H1 (cell line): Measurements from ENCODE around the gene NXT1. TPM values are rescaled to one million over a fixed set of nuclear protein-coding genes. Genes with fewer than 3 reads are reported as not detected.

Source experiments
- CTCF ChIA-PET: fragments of 300-600 bp; sonication (Branson Sonifier 250); formaldehyde crosslinking; loops from one replicate; lab custom pipeline; 2021; ENCODE audit not compliant: partially characterized antibody; lab: Charles Lee
- POLR2A ChIA-PET: fragments of 300-600 bp; sonication (Branson Sonifier 250); formaldehyde crosslinking; loops from one replicate; lab custom pipeline; 2021; ENCODE audit warnings: inconsistent platforms; ENCODE audit not compliant: partially characterized antibody; lab: Charles Lee
- DNase-seq, 2 experiments: peaks; one replicate each; pipeline versions ENCODE4 v3.0.0 to v3.0.0-alpha.2; 2010 to 2022; ENCODE audit warnings: low spot score in 2 of 2, low read depth in 1 of 2, mixed read lengths in 1 of 2
- FAIRE-seq: peaks from 2 replicates; lab custom pipeline; 2011; peaks lifted over from hg19 to GRCh38; lab: Jason Lieb, UNC
- H2AFZ ChIP-seq: 2 replicates; pipeline ENCODE4 v1.8.1; 2012; ENCODE audit warnings: low read length, inconsistent platforms
- H2AK5ac ChIP-seq: 2 replicates; pipeline ENCODE4 v1.6.1; 2013; ENCODE audit warnings: low read depth, low read length
- H2BK120ac ChIP-seq: replicated peaks from 2 replicates; pipeline ENCODE3; 2013; ENCODE audit warnings: low read depth, low read length, inconsistent platforms
- H2BK12ac ChIP-seq: 2 replicates; pipeline ENCODE4 v1.6.1; 2013; ENCODE audit warnings: low read depth, low read length
- H2BK15ac ChIP-seq: 2 replicates; pipeline ENCODE4 v1.6.1; 2013; ENCODE audit warnings: low read length
- H2BK20ac ChIP-seq: 2 replicates; pipeline ENCODE4 v1.6.1; 2013; ENCODE audit warnings: low read length
- H2BK5ac ChIP-seq: 2 replicates; pipeline ENCODE4 v1.6.1; 2013; ENCODE audit warnings: low read depth, low read length
- H3K14ac ChIP-seq: 2 replicates; pipeline ENCODE4 v1.6.1; 2013; ENCODE audit warnings: inconsistent platforms; ENCODE audit not compliant: insufficient read length
- H3K18ac ChIP-seq: 2 replicates; pipeline ENCODE4 v1.6.1; 2013; ENCODE audit warnings: low read length; ENCODE audit errors: extremely low read depth
- H3K23ac ChIP-seq: 2 replicates; pipeline ENCODE4 v1.6.1; 2013; ENCODE audit warnings: inconsistent platforms; ENCODE audit not compliant: insufficient read length
- H3K23me2 ChIP-seq: 2 replicates; pipeline ENCODE4 v1.6.1; 2013; ENCODE audit warnings: low read depth, low read length
- H3K27ac ChIP-seq: 2 replicates; pipeline ENCODE4 v1.6.1; 2011; ENCODE audit warnings: low read depth, low read length, inconsistent platforms
- H3K27me3 ChIP-seq, 4 experiments: replicated peaks in 1 of 4; 1 replicate in 1 of 4; 2 replicates in 3 of 4; pipeline versions ENCODE4 v1.6.1 to v1.8.1; 2011 to 2013; ENCODE audit warnings: low read length in 3 of 4, mild to moderate bottlenecking in 3 of 4, inconsistent platforms in 2 of 4, mixed read lengths in 2 of 4, moderate library complexity in 1 of 4; ENCODE audit not compliant: control insufficient read depth in 3 of 4, insufficient read depth in 3 of 4; ENCODE audit errors: extremely low read depth in 1 of 4
- H3K36me3 ChIP-seq, 4 experiments: 2 replicates each; pipeline versions ENCODE4 v1.6.1 to v1.8.1; 2011 to 2013; ENCODE audit warnings: mild to moderate bottlenecking in 4 of 4, low read length in 3 of 4, moderate library complexity in 2 of 4, control low read depth in 1 of 4, inconsistent platforms in 1 of 4; ENCODE audit not compliant: insufficient read depth in 4 of 4, control insufficient read depth in 2 of 4
- H3K4ac ChIP-seq: replicated peaks from 2 replicates; pipeline ENCODE3; 2013; ENCODE audit warnings: low read length, low read depth, mixed read lengths, inconsistent platforms; ENCODE audit not compliant: insufficient read length
- H3K4me1 ChIP-seq, 4 experiments: replicated peaks in 1 of 4; 1 replicate in 1 of 4; 2 replicates in 3 of 4; pipeline versions ENCODE4 v1.6.1 to v1.8.1; 2011 to 2013; ENCODE audit warnings: low read length in 3 of 4, inconsistent platforms in 2 of 4, mixed read lengths in 1 of 4; ENCODE audit not compliant: insufficient read depth in 4 of 4, control insufficient read depth in 3 of 4
- H3K4me2 ChIP-seq, 2 experiments: 2 replicates each; pipeline versions ENCODE4 v1.6.1 to v1.8.1; 2011 to 2013; ENCODE audit warnings: low read depth in 2 of 2, low read length in 2 of 2, control low read depth in 1 of 2, inconsistent platforms in 1 of 2, mild to moderate bottlenecking in 1 of 2; ENCODE audit not compliant: insufficient read depth in 1 of 2
- H3K4me3 ChIP-seq, 4 experiments: fragments of 200-600, 300-600 bp in 1 of 4; sonication (generic), shearing (Covaris generic), sonication (Bioruptor Twin) in 1 of 4; 2 replicates each; pipeline versions ENCODE4 v1.5.1 to v1.8.1; 2011 to 2016; ENCODE audit warnings: low read length in 4 of 4, low read depth in 3 of 4, control low read depth in 2 of 4, inconsistent platforms in 2 of 4, mild to moderate bottlenecking in 2 of 4, mixed read lengths in 1 of 4, moderate library complexity in 1 of 4; ENCODE audit not compliant: insufficient read depth in 2 of 4; ENCODE audit errors: extremely low read depth in 1 of 4
- H3K56ac ChIP-seq: replicated peaks from 2 replicates; pipeline ENCODE3; 2013; ENCODE audit warnings: low read depth, mild to moderate bottlenecking, mixed read lengths, low read length, inconsistent platforms; ENCODE audit not compliant: insufficient read length
- H3K79me1 ChIP-seq: 2 replicates; pipeline ENCODE4 v1.6.1; 2013; ENCODE audit warnings: low read depth, low read length, control low read depth
- H3K79me2 ChIP-seq, 2 experiments: 2 replicates each; pipeline versions ENCODE4 v1.6.1 to v1.8.1; 2012 to 2013; ENCODE audit warnings: low read length in 2 of 2, mild to moderate bottlenecking in 2 of 2, inconsistent platforms in 1 of 2; ENCODE audit not compliant: insufficient read depth in 2 of 2, control insufficient read depth in 1 of 2
- H3K9ac ChIP-seq, 4 experiments: replicated peaks in 1 of 4; 1 replicate in 1 of 4; 2 replicates in 3 of 4; pipeline versions ENCODE4 v1.6.1 to v1.8.1; 2011 to 2013; ENCODE audit warnings: low read depth in 3 of 4, low read length in 3 of 4, control low read depth in 2 of 4, mild to moderate bottlenecking in 2 of 4, moderate library complexity in 2 of 4, inconsistent platforms in 1 of 4; ENCODE audit errors: extremely low read depth in 1 of 4
- H3K9me3 ChIP-seq, 2 experiments: 2 replicates each; pipeline versions ENCODE4 v1.6.1 to v1.8.1; 2012 to 2013; ENCODE audit warnings: mild to moderate bottlenecking in 2 of 2, moderate library complexity in 2 of 2, control low read depth in 1 of 2, inconsistent platforms in 1 of 2, low read depth in 1 of 2, low read length in 1 of 2, mixed read lengths in 1 of 2; ENCODE audit not compliant: insufficient read depth in 2 of 2
- H4K20me1 ChIP-seq, 2 experiments: replicated peaks in 1 of 2; 2 replicates each; pipeline versions ENCODE3 to v1.8.1; 2011 to 2013; ENCODE audit warnings: inconsistent platforms in 2 of 2, low read length in 2 of 2, mild to moderate bottlenecking in 1 of 2; ENCODE audit not compliant: insufficient read depth in 2 of 2, control insufficient read depth in 1 of 2
- H4K5ac ChIP-seq: 2 replicates; pipeline ENCODE4 v1.6.1; 2013; ENCODE audit warnings: low read length, low read depth, mixed read lengths, inconsistent platforms; ENCODE audit not compliant: insufficient read length
- H4K8ac ChIP-seq: 2 replicates; pipeline ENCODE4 v1.8.0; 2013; ENCODE audit warnings: mild to moderate bottlenecking, moderate library complexity, low read length, inconsistent platforms; ENCODE audit not compliant: insufficient read depth; ENCODE audit errors: extremely low read depth
- H4K91ac ChIP-seq: replicated peaks from 2 replicates; pipeline ENCODE3; 2013; ENCODE audit warnings: low read length, mixed read lengths, inconsistent platforms; ENCODE audit not compliant: insufficient read length
- ASH2L ChIP-seq: fragments of 200-600, 300-600 bp; sonication (generic); IDR thresholded peaks from one replicate; pipeline ENCODE4 v1.7.1; 2017; ENCODE audit warnings: low read length
- BACH1 ChIP-seq: IDR thresholded peaks from 2 replicates; pipeline ENCODE4 v1.6.1; 2012; ENCODE audit warnings: low read length, improper control_type of control experiment
- NANOG ChIP-seq: IDR thresholded peaks from 2 replicates; pipeline ENCODE4 v1.6.1; 2011; ENCODE audit warnings: low read length, low read depth, mild to moderate bottlenecking, inconsistent platforms; ENCODE audit not compliant: insufficient read depth, poor library complexity, severe bottlenecking
- RFX5 ChIP-seq: IDR thresholded peaks from 2 replicates; pipeline ENCODE4 v1.6.1; 2011; ENCODE audit warnings: low read depth, low read length, improper control_type of control experiment, borderline replicate concordance
- RXRA ChIP-seq: IDR thresholded peaks from 2 replicates; pipeline ENCODE4 v1.6.1; 2011; ENCODE audit warnings: low read depth, mild to moderate bottlenecking, low read length, moderate library complexity; ENCODE audit not compliant: insufficient read depth
- ZNF274 ChIP-seq: IDR thresholded peaks from 2 replicates; pipeline ENCODE4 v1.7.0; 2012; ENCODE audit warnings: low read length, borderline replicate concordance; ENCODE audit errors: extremely low read depth
- WGBS, 2 experiments: shearing (Covaris generic) in 1 of 2; methylation state at CpG; one replicate each; pipeline versions ENCODE4 v1.1.6 to v1.1.7; 2013 to 2015; ENCODE audit warnings: low lambda C conversion rate in 2 of 2, mixed read lengths in 2 of 2, inconsistent platforms in 1 of 2, low coverage in 1 of 2, missing lambda C conversion rate in 1 of 2; ENCODE audit not compliant: insufficient replicate concordance in 2 of 2, insufficient coverage in 1 of 2, insufficient read length in 1 of 2; ENCODE audit errors: extremely low coverage in 1 of 2, missing lambda C conversion rate in 1 of 2; 5-methylcytosine and 5-hydroxymethylcytosine counted together
- polyA plus RNA-seq, 7 experiments: library from polyadenylated mRNA; depleted of rRNA in 3 of 7; stranded (reverse) in 5 of 7; unstranded in 2 of 7; fragments of >200 nt in 5 of 7; fragments of 200-250 nt in 2 of 7; gene quantifications; 1 replicate in 5 of 7; 2 replicates in 1 of 7; 4 replicates in 1 of 7; pipeline versions ENCODE4 v1.2.1 to v1.2.3, GENCODE V29; 2011 to 2013; ENCODE audit warnings: missing spikeins in 2 of 7, mixed read lengths in 2 of 7
- total RNA-seq: library from RNA; stranded (reverse); fragmentation: NEBNext Ultra II Directional; extraction: Animal tissue kit (Norgen Biotek cat#: 25700); gene quantifications from 2 replicates; pipeline ENCODE4 v1.2.1, GENCODE V29; 2021
- TF ChIP-seq, protein P1 (sequence below): IDR thresholded peaks from 2 replicates; pipeline ENCODE4 v1.6.1; 2011; ENCODE audit warnings: low read depth, mild to moderate bottlenecking, low read length; ENCODE audit not compliant: insufficient read depth

NXT1 gene
- total and polyA plus RNA-seq, 2 of the 8 experiments (the other 6 are each of a cell fraction or from before 2014, with no cell fraction given) = 23.1 to 26.5 TPM

DNA sequence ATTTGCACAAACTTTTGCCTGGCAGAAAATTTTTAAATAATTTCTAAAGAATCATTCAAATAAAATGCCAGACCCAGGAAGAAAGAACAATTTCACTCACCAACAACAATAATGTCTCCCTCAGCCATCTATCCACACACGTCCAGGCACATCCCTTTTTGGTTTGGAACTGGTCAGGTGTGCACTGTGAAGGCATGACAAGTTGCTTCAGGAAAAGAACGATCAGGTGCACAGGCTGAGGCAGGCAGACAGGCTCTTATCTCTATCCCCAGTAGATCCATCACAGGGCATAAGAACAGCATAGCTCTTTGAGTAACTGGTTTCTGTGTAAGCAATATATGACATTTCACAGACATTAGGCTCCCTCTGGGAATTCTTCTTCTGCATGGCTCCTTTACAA, 18.1 kb upstream of the NXT1 start:
- CTCF ChIA-PET = interaction anchor here (0.7 to 1.6 kb wide), 6 partner anchors 8 to 282 kb away, joined by 3 to 6 read pairs (median 4); no protein-coding TSS in a partner anchor

More for the DNA sequence above, 18.1 kb upstream of the NXT1 start:
- no peak overlapping the region for H3K4me3 ChIP-seq
- H4K5ac ChIP-seq = no peak overlapping the region
- H2AFZ ChIP-seq = no peak overlapping the region
- no peak overlapping the region for H2AK5ac ChIP-seq
- no peak overlapping the region for H2BK20ac ChIP-seq
- no peak overlapping the region for H3K18ac ChIP-seq
- H2BK120ac ChIP-seq = no peak overlapping the region
- no peak overlapping the region for H3K4me2 ChIP-seq
- H3K79me2 ChIP-seq = no peaks in the 10 kb centered on the region
- no peak overlapping the region for H2BK15ac ChIP-seq
- no peak overlapping the region for H4K91ac ChIP-seq
- POLR2A ChIA-PET = no interaction called here
- H3K4me1 ChIP-seq = peaks cover 0 to 2% (median 0%) of the 10 kb centered on the region in 4 experiments; a peak in 2 of 7 replicates
- H3K27ac ChIP-seq = no peak overlapping the region
- no peak overlapping the region for H3K14ac ChIP-seq
- 58% methylated on average over 2 of the region's 2 CpGs; no CpG with 5 or more reads in 1 of the 2 experiments for WGBS, 2 experiments
- no peak overlapping the region for H2BK12ac ChIP-seq
- FAIRE-seq (no peak), DNase-seq (no peak)
- H3K27me3 ChIP-seq = no peaks in the 10 kb centered on the region
- H3K9me3 ChIP-seq = peaks cover 0 to 4% of the 10 kb centered on the region in 2 experiments; a peak in 3 of 4 replicates
- H3K56ac ChIP-seq = no peak overlapping the region
- H3K9ac ChIP-seq = no peak overlapping the region
- H3K36me3 ChIP-seq = no peaks in the 10 kb centered on the region
- H3K23me2 ChIP-seq = no peaks in the 10 kb centered on the region
- H3K79me1 ChIP-seq = no peaks in the 10 kb centered on the region
- H4K8ac ChIP-seq = no peak overlapping the region
- no peak overlapping the region for H3K4ac ChIP-seq
- no peaks in the 10 kb centered on the region for H4K20me1 ChIP-seq
- TF ChIP-seq BACH1 (no peak), ASH2L (no peak), RFX5 (no peak), ZNF274 (no peak), RXRA (no peak), NANOG (no peak)
- TF ChIP-seq, protein P1, sequence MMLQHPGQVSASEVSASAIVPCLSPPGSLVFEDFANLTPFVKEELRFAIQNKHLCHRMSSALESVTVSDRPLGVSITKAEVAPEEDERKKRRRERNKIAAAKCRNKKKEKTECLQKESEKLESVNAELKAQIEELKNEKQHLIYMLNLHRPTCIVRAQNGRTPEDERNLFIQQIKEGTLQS = no peak
- H2BK5ac ChIP-seq = no peak overlapping the region
- no peak overlapping the region for H3K23ac ChIP-seq
